ENCODE results near the gene PEX11G.

PEX11G gene

GRCh38 chr19:7447648-7448047 lies 41.2 kb downstream of the PEX11G start:
- peaks cover 11% of the 10 kb centered on the region for H3K36me3 ChIP-seq (ENCODE audit: low read length)
- H3K4me3 ChIP-seq (ENCODE audit: insufficient read depth, low read length, poor library complexity, severe bottlenecking) = no peak overlapping the region
- H3K79me2 ChIP-seq (ENCODE audit: insufficient read depth, low read length) = peaks cover 10% of the 10 kb centered on the region
- H3F3A ChIP-seq (ENCODE audit: insufficient read depth) = peaks cover 9% of the 10 kb centered on the region; the same call in 1 of the 2 replicates
- H3K4me2 ChIP-seq (ENCODE audit: low read depth, low read length, poor library complexity, severe bottlenecking) = no peak overlapping the region
- no peak overlapping the region for H3K27ac ChIP-seq (ENCODE audit: low read depth, low read length)
- H4K20me1 ChIP-seq (ENCODE audit: low read depth, low read length) = no peaks in the 10 kb centered on the region
- H3K9me2 ChIP-seq (replicated peaks; ENCODE audit: insufficient read depth, low read length) = no peaks in the 10 kb centered on the region
- no peaks in the 10 kb centered on the region for H3K9me3 ChIP-seq (ENCODE audit: insufficient read depth, low read length)
- no peak overlapping the region for H2AFZ ChIP-seq (ENCODE audit: low read depth, low read length, severe bottlenecking)
- H3K9ac ChIP-seq (ENCODE audit: low read length) = no peak overlapping the region
- TF ChIP-seq EZH2phosphoT487 (conservative IDR thresholded peaks at IDR 0.05; ENCODE audit: low read length) (no peak), CTCF (IDR thresholded peaks at IDR 0.05; ENCODE audit: insufficient read depth, low read length, poor library complexity, severe bottlenecking) (no peak)
- H3K27me3 ChIP-seq (ENCODE audit: low read length) = no peaks in the 10 kb centered on the region

DNA sequence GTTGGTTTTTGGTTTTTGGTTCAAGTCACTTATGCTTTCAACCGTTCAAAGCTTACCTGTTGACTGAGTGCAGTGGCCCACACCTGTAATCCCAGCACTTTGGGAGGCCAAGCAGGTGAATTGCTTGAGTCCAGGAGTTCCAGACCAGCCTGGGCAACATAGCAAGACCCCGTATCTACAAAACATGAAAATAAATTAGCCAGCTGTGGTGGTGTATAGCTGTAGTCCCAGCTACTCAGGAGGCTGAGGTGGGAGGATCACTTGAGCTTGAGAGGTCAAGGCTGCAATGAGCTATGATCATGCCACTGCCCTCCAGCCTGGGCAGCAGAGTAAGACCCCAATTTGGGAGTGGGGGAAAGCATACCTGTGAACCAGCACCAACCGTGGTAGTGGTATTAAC lies 43.7 kb downstream of the PEX11G start:
- Histone ChIP-seq H3K9me2 (replicated peaks; ENCODE audit: insufficient read depth, low read length) (no peaks in the 10 kb centered on the region), H3K9ac (ENCODE audit: low read length) (no peak overlapping the region), H3K79me2 (ENCODE audit: insufficient read depth, low read length) (peaks cover 1% of the 10 kb centered on the region), H3K4me3 (ENCODE audit: insufficient read depth, low read length, poor library complexity, severe bottlenecking) (no peak overlapping the region), H3K9me3 (ENCODE audit: insufficient read depth, low read length) (no peaks in the 10 kb centered on the region), H3F3A (ENCODE audit: insufficient read depth) (peaks cover 9% of the 10 kb centered on the region; the same call in 1 of the 2 replicates), H3K4me2 (ENCODE audit: low read depth, low read length, poor library complexity, severe bottlenecking) (no peak overlapping the region), H3K36me3 (ENCODE audit: low read length) (peaks cover 13% of the 10 kb centered on the region; the same call in 1 of the 2 replicates), H3K27me3 (ENCODE audit: low read length) (no peaks in the 10 kb centered on the region), H3K27ac (ENCODE audit: low read depth, low read length) (no peak overlapping the region), H2AFZ (ENCODE audit: low read depth, low read length, severe bottlenecking) (no peak overlapping the region), H4K20me1 (ENCODE audit: low read depth, low read length) (no peaks in the 10 kb centered on the region)
- TF ChIP-seq CTCF (IDR thresholded peaks at IDR 0.05; ENCODE audit: insufficient read depth, low read length, poor library complexity, severe bottlenecking) = no peak
- no peak for TF ChIP-seq EZH2phosphoT487 (conservative IDR thresholded peaks at IDR 0.05; ENCODE audit: low read length)

- H3K4me2 ChIP-seq (ENCODE audit: low read depth, low read length, poor library complexity, severe bottlenecking) = no peak overlapping the region
Measured at GRCh38 chr19:7444042-7444441, 44.8 kb downstream of the PEX11G start.

More at GRCh38 chr19:7444042-7444441, 44.8 kb downstream of the PEX11G start:
- no peak overlapping the region for H3K9ac ChIP-seq (ENCODE audit: low read length)
- no peaks in the 10 kb centered on the region for H3K79me2 ChIP-seq (ENCODE audit: insufficient read depth, low read length)
- no peaks in the 10 kb centered on the region for H3K9me2 ChIP-seq (replicated peaks; ENCODE audit: insufficient read depth, low read length)
- TF ChIP-seq CTCF (IDR thresholded peaks at IDR 0.05; ENCODE audit: insufficient read depth, low read length, poor library complexity, severe bottlenecking) = no peak
- no peak for TF ChIP-seq EZH2phosphoT487 (conservative IDR thresholded peaks at IDR 0.05; ENCODE audit: low read length)
- H3K36me3 ChIP-seq (ENCODE audit: low read length) = peaks cover 12% of the 10 kb centered on the region; the same call in 1 of the 2 replicates
- H3K27ac ChIP-seq (ENCODE audit: low read depth, low read length) = no peak overlapping the region
- no peaks in the 10 kb centered on the region for H3K9me3 ChIP-seq (ENCODE audit: insufficient read depth, low read length)
- H3K4me3 ChIP-seq (ENCODE audit: insufficient read depth, low read length, poor library complexity, severe bottlenecking) = no peak overlapping the region
- no peak overlapping the region for H2AFZ ChIP-seq (ENCODE audit: low read depth, low read length, severe bottlenecking)
- H3K27me3 ChIP-seq (ENCODE audit: low read length) = no peaks in the 10 kb centered on the region
- peaks cover 8% of the 10 kb centered on the region; the same call in 1 of the 2 replicates for H3F3A ChIP-seq (ENCODE audit: insufficient read depth)
- no peaks in the 10 kb centered on the region for H4K20me1 ChIP-seq (ENCODE audit: low read depth, low read length)

Measured in SU-DHL-6 (cell line).